H1 (cell line): ENCODE measurements around the gene LAMA3. TPM values are rescaled to one million over a fixed set of nuclear protein-coding genes. Genes with fewer than 3 reads are reported as not detected.

Source experiments
- POU5F1 ChIP-seq: IDR thresholded peaks from 2 replicates; pipeline ENCODE4 v1.6.1; 2011; ENCODE audit warnings: low read depth, mild to moderate bottlenecking, low read length, moderate library complexity
- SIRT6 ChIP-seq: IDR thresholded peaks from one replicate; pipeline ENCODE4 v1.7.1; 2012; ENCODE audit warnings: low read length, inconsistent platforms
- TEAD4 ChIP-seq: IDR thresholded peaks from 2 replicates; pipeline ENCODE4 v1.6.1; 2012; ENCODE audit warnings: low read depth, low read length, inconsistent platforms, mixed read lengths
- YY1 ChIP-seq: IDR thresholded peaks from 2 replicates; pipeline ENCODE4 v1.6.1; 2011; ENCODE audit warnings: low read depth, mild to moderate bottlenecking, low read length
- polyA plus RNA-seq, 7 experiments: library from polyadenylated mRNA; depleted of rRNA in 3 of 7; stranded (reverse) in 5 of 7; unstranded in 2 of 7; fragments of >200 nt in 5 of 7; fragments of 200-250 nt in 2 of 7; gene quantifications; 1 replicate in 5 of 7; 2 replicates in 1 of 7; 4 replicates in 1 of 7; pipeline versions ENCODE4 v1.2.1 to v1.2.3, GENCODE V29; 2011 to 2013; ENCODE audit warnings: missing spikeins in 2 of 7, mixed read lengths in 2 of 7
- total RNA-seq: library from RNA; stranded (reverse); fragmentation: NEBNext Ultra II Directional; extraction: Animal tissue kit (Norgen Biotek cat#: 25700); gene quantifications from 2 replicates; pipeline ENCODE4 v1.2.1, GENCODE V29; 2021

LAMA3 gene
- total and polyA plus RNA-seq, 2 of the 8 experiments (the other 6 are each of a cell fraction or from before 2014, with no cell fraction given): 0.76 to 5.0 TPM

- TF ChIP-seq POU5F1 (no peak), SIRT6 (no peak), TEAD4 (no peak), YY1 (no peak)
These were observed 243.3 kb downstream of the LAMA3 start (continued) for GRCh38 chr18:23932385-23933067.
